GM12878 (cell line): ENCODE measurements around the gene FYTTD1. TPM values are rescaled to one million over a fixed set of nuclear protein-coding genes. Genes with fewer than 3 reads are reported as not detected.

Experiments used
- ATAC-seq: fragments of 200-7000 bp; cut with Tn5 transposase; 3 replicates; pipeline ENCODE4 v1.9.1; 2020; ENCODE audit warnings: mild to moderate bottlenecking, moderate library complexity
- Bru-seq: library from RNA; stranded (reverse); fragments of 400-500 nt; gene quantifications from one replicate; lab custom pipeline; 2021; lab: Mats Ljungman, UMichigan
- BruChase-seq, 2 experiments: library from RNA; stranded (reverse); fragments of 400-500 nt; gene quantifications; one replicate each; lab custom pipeline; 2021; lab: Mats Ljungman, UMichigan
- BruUV-seq: library from RNA; stranded (reverse); fragments of 400-500 nt; replicated peaks from 2 replicates; lab custom pipeline; 2021; lab: Mats Ljungman, UMichigan
- CTCF ChIA-PET: fragments of 300-600 bp; sonication (Branson Sonifier 250); formaldehyde crosslinking; extraction: SDS; loops from one replicate; lab custom pipeline; 2021; ENCODE audit warnings: inconsistent platforms; lab: Yijun Ruan, JAX
- POLR2A ChIA-PET: fragments of 350-600 bp; formaldehyde crosslinking; extraction: SDS; loops from one replicate; lab custom pipeline; 2021; ENCODE audit warnings: inconsistent platforms; lab: Charles Lee
- RAD21 ChIA-PET: fragments of 300-600 bp; sonication (Branson Sonifier 250); formaldehyde crosslinking; loops from one replicate; lab custom pipeline; 2023; ENCODE audit warnings: antibody characterized with exemption; ENCODE audit not compliant: unreplicated experiment; lab: Charles Lee
- SMC1A ChIA-PET: fragments of 300-600 bp; sonication (Branson Sonifier 250); formaldehyde crosslinking; loops from one replicate; lab custom pipeline; 2023; ENCODE audit not compliant: unreplicated experiment, uncharacterized antibody; lab: Charles Lee
- DNase-seq: peaks from one replicate; pipeline ENCODE4 v3.0.0-alpha.2; 2011; ENCODE audit warnings: low read depth, low spot score
- FAIRE-seq: peaks from 3 replicates; lab custom pipeline; 2011; peaks lifted over from hg19 to GRCh38; lab: Jason Lieb, UNC
- H2AFZ ChIP-seq: 2 replicates; pipeline ENCODE4 v1.6.0; 2011; ENCODE audit warnings: low read depth, low read length, control low read depth; ENCODE audit not compliant: control insufficient read depth
- H3K27ac ChIP-seq: 2 replicates; pipeline ENCODE4 v1.5.1; 2011; ENCODE audit warnings: control low read depth; ENCODE audit not compliant: control insufficient read depth, insufficient read depth
- H3K27me3 ChIP-seq, 2 experiments: replicated peaks in 1 of 2; 2 replicates each; pipeline versions ENCODE4 v1.6.0 to v1.6.1; 2011; ENCODE audit warnings: low read length in 1 of 2; ENCODE audit not compliant: control insufficient read depth in 2 of 2, insufficient read depth in 2 of 2
- H3K36me3 ChIP-seq, 2 experiments: 2 replicates each; pipeline ENCODE4 v1.5.1; 2011; ENCODE audit warnings: low read length in 1 of 2; ENCODE audit not compliant: control insufficient read depth in 2 of 2, insufficient read depth in 2 of 2
- H3K4me1 ChIP-seq: 2 replicates; pipeline ENCODE4 v1.6.1; 2011; ENCODE audit warnings: mild to moderate bottlenecking, low read length, moderate library complexity, mixed read lengths; ENCODE audit not compliant: control insufficient read depth, insufficient read depth
- H3K4me2 ChIP-seq: 2 replicates; pipeline ENCODE4 v1.6.0; 2011; ENCODE audit warnings: control low read depth; ENCODE audit not compliant: control insufficient read depth, insufficient read depth
- H3K4me3 ChIP-seq: fragments of 200-600 bp; sonication (generic); 2 replicates; pipeline ENCODE4 v1.5.1; 2016
- H3K79me2 ChIP-seq: 2 replicates; pipeline ENCODE4 v1.6.0; 2011; ENCODE audit warnings: low read length; ENCODE audit not compliant: control insufficient read depth, insufficient read depth
- H3K9ac ChIP-seq: 2 replicates; pipeline ENCODE4 v1.8.0; 2011; ENCODE audit warnings: low read length, control low read depth, mixed read lengths; ENCODE audit not compliant: control insufficient read depth, insufficient read depth
- H3K9me3 ChIP-seq: replicated peaks from 3 replicates; pipeline ENCODE4 v1.5.1; 2011; ENCODE audit warnings: mild to moderate bottlenecking, low read length; ENCODE audit not compliant: control insufficient read depth, insufficient read depth
- H4K20me1 ChIP-seq: 2 replicates; pipeline ENCODE4 v1.6.0; 2011; ENCODE audit not compliant: control insufficient read depth, insufficient read depth
- ASH2L ChIP-seq: fragments of 300-600, 200-600 bp; sonication (generic); IDR thresholded peaks from 2 replicates; pipeline ENCODE4 v1.6.1; 2017; ENCODE audit warnings: low read depth, mild to moderate bottlenecking, borderline replicate concordance
- BRCA1 ChIP-seq: IDR thresholded peaks from 2 replicates; pipeline ENCODE4 v1.6.1; 2011; ENCODE audit warnings: low read depth, low read length, improper control_type of control experiment
- CBFB ChIP-seq: IDR thresholded peaks from 2 replicates; pipeline ENCODE4 v1.6.1; 2016; ENCODE audit warnings: antibody characterized with exemption, low read depth
- CHD2 ChIP-seq: IDR thresholded peaks from 2 replicates; pipeline ENCODE4 v1.6.1; 2011; ENCODE audit warnings: low read depth, low read length, improper control_type of control experiment, borderline replicate concordance
- CREM ChIP-seq: IDR thresholded peaks from 2 replicates; pipeline ENCODE4 v1.6.1; 2014; ENCODE audit warnings: antibody characterized with exemption, low read depth
- DPF2 ChIP-seq: fragments of 450-650 bp; IDR thresholded peaks from 2 replicates; pipeline ENCODE4 v1.6.1; 2017; ENCODE audit warnings: mild to moderate bottlenecking
- EGR1 ChIP-seq, 2 experiments: IDR thresholded peaks; 1 replicate in 1 of 2; 2 replicates in 1 of 2; pipeline ENCODE4 v1.6.1; 2011 to 2012; ENCODE audit warnings: low read depth in 2 of 2, low read length in 2 of 2, borderline replicate concordance in 1 of 2, mild to moderate bottlenecking in 1 of 2, moderate library complexity in 1 of 2
- LARP7 ChIP-seq: fragments of 450-650 bp; IDR thresholded peaks from 2 replicates; pipeline ENCODE4 v1.6.1; 2017; ENCODE audit warnings: mild to moderate bottlenecking
- RAD21 ChIP-seq: IDR thresholded peaks from 2 replicates; pipeline ENCODE4 v1.6.1; 2011; ENCODE audit warnings: mild to moderate bottlenecking, low read depth, low read length, moderate library complexity; ENCODE audit not compliant: insufficient read depth
- RELB ChIP-seq: fragments of 450-650 bp; IDR thresholded peaks from 2 replicates; pipeline ENCODE4 v1.6.1; 2017; ENCODE audit warnings: low read depth, mild to moderate bottlenecking, moderate library complexity
- REST ChIP-seq: IDR thresholded peaks from 2 replicates; pipeline ENCODE4 v1.6.1; 2012; ENCODE audit warnings: mild to moderate bottlenecking, low read depth, low read length
- ZNF217 ChIP-seq: fragments of 450-650 bp; IDR thresholded peaks from 2 replicates; pipeline ENCODE4 v1.6.1; 2017; ENCODE audit warnings: antibody characterized with exemption, mild to moderate bottlenecking
- WGBS: methylation state at CpG from one replicate; pipeline ENCODE4 v1.1.6; 2016; ENCODE audit warnings: low lambda C conversion rate; ENCODE audit not compliant: insufficient replicate concordance, insufficient coverage; ENCODE audit errors: missing lambda C conversion rate; 5-methylcytosine and 5-hydroxymethylcytosine counted together
- in situ Hi-C: fragments of 300-500 bp; cut with MboI; formaldehyde crosslinking; loops from 9 replicates; pipeline ENCODE4 v1.14.3; 2018; ENCODE audit warnings: mixed read lengths
- intact Hi-C: fragments of 100-400 bp; cut with micrococcal nuclease; formaldehyde crosslinking; loops from one replicate; pipeline ENCODE4 v1.14.2; 2022; ENCODE audit not compliant: unreplicated experiment
- long read RNA-seq, 2 experiments: library from polyadenylated mRNA; unstranded; transcript quantifications; one replicate each; pipeline ENCODE4 v2.0.0, GENCODE V29; 2019 to 2020
- polyA minus RNA-seq, 3 experiments: library from RNA; depleted of rRNA, polyadenylated mRNA; stranded (reverse); fragments of >200 nt; gene quantifications; 2 replicates each; pipeline ENCODE4 v1.2.3, GENCODE V29; 2011
- polyA plus RNA-seq, 11 experiments: library from polyadenylated mRNA; depleted of rRNA in 4 of 11; unstranded in 6 of 11; stranded (reverse) in 5 of 11; fragments of >200 nt; fragmentation: Nextera tagmentation in 4 of 11; fragmentation: Illumina TruSeq in 1 of 11; extraction: Ambion mirVana in 4 of 11; extraction: Trizol in 1 of 11; gene quantifications; 1 replicate in 1 of 11; 2 replicates in 10 of 11; pipeline versions ENCODE4 v1.2.1 to v1.2.3, GENCODE V29; 2011 to 2016; ENCODE audit warnings: inconsistent platforms in 2 of 11, missing spikeins in 2 of 11, low read depth in 1 of 11
- total RNA-seq, 4 experiments: library from RNA; depleted of rRNA in 3 of 4; stranded (reverse); fragments of >200 nt in 3 of 4; fragmentation: Illumina TruSeq in 1 of 4; extraction: Trizol in 1 of 4; gene quantifications; 2 replicates each; pipeline versions ENCODE4 v1.2.1 to v1.2.3, GENCODE V29; 2013 to 2021

The FYTTD1 gene
- 25.4 and 27.5 TPM in 2 replicates for total RNA-seq (2013; cell fraction: nucleolus; rRNA removed)
- total RNA-seq (2014; rRNA removed) = 48.3 and 63.8 TPM in 2 replicates
- total RNA-seq (2014; rRNA removed; fragmentation: Illumina TruSeq; extraction: Trizol) = 61.5 and 64.6 TPM in 2 replicates
- total RNA-seq (2021) = 64.6 and 71.3 TPM in 2 replicates
- 15.6 TPM for polyA plus RNA-seq (2011; ENCODE audit: low read depth)
- 43.2 and 76.1 TPM in 2 replicates for polyA plus RNA-seq (2011; rRNA removed)
- polyA plus RNA-seq (2011; cell fraction: cytosol; rRNA removed) = 10.8 and 19.8 TPM in 2 replicates
- 10.2 and 11.0 TPM in 2 replicates for polyA plus RNA-seq (2011; cell fraction: nucleus; rRNA removed)
- polyA plus RNA-seq (2012) = 26.0 and 32.2 TPM in 2 replicates
- polyA plus RNA-seq (2014; fragmentation: Illumina TruSeq; extraction: Trizol) = 82.3 and 101 TPM in 2 replicates
- polyA plus RNA-seq (2014; fragmentation: Nextera tagmentation; extraction: Ambion mirVana) = 10 to 100 TPM; 25.5 to 35.5 TPM
- 54.2 and 65.6 TPM in 2 replicates for polyA plus RNA-seq (2014; rRNA removed)
- polyA plus RNA-seq (2016; fragmentation: Nextera tagmentation; extraction: Ambion mirVana) = 100 to 1,000 TPM in 1 of 2 experiments, 10 to 100 TPM in 1; 98.9 to 101 TPM
- 22.0 and 35.8 TPM in 2 replicates for polyA minus RNA-seq (2011; rRNA and poly(A)+ RNA removed)
- 15.8 and 20.3 TPM in 2 replicates for polyA minus RNA-seq (2011; cell fraction: cytosol; rRNA and poly(A)+ RNA removed)
- polyA minus RNA-seq (2011; cell fraction: nucleus; rRNA and poly(A)+ RNA removed) = 4.0 and 7.4 TPM in 2 replicates
- percentile 93 among the genes with signal in this experiment for Bru-seq, nascent RNA
- percentile 97 among the genes with signal in this experiment for BruChase-seq, experiment 1, labeled RNA remaining after a 6-hour chase
- BruChase-seq, experiment 2, labeled RNA remaining after a 2-hour chase = percentile 96 among the genes with signal in this experiment
- long read RNA-seq, experiment 1, full-length matches to known transcripts = 38 of 44 reads
- long read RNA-seq, experiment 1, partial matches to known transcripts = 2 of 44 reads
- long read RNA-seq, experiment 1, other reads (novel, unspliced or antisense) = 4 of 44 reads
- long read RNA-seq, experiment 2, full-length matches to known transcripts = 154 of 270 reads
- long read RNA-seq, experiment 2, partial matches to known transcripts = 97 of 270 reads
- long read RNA-seq, experiment 2, other reads (novel, unspliced or antisense) = 19 of 270 reads

DNA sequence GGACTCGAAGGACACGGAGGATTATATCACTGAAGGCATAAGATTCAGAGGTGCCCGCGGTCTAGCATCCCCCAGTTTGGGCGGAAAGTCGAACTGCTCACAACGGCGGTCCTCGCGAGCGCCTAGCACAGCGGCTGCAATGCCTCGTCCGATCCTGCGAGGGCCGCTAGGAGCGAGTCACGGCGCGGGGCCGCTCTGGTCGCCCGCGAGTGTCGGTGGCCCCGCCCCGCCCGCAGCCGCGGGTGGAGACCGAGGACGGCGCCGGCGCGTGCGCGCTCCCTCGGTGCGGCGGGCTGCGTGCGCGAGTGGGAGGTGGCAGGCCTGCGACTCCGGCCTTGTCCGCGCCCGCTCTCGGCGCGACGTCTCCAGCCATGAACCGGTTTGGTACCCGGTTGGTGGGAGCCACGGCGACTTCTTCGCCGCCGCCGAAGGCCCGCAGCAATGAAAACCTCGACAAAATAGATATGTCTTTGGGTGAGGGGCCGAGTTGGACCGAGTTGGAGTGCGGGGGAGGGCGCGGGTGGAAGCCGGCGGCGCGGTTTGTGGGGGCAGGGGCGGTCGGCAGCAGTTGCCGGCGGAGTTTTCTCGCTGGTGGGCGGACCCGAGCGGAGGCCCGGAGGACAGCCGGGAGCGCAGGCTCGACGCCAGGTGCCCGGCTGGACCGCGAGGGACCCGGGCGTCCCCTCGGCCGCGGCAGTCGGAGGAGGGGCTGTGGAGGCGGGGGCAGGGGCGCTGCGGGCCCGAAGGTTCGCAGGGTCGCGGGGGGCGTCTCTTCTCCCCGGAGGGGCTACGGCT is at the start of gene FYTTD1:
FYTTD1 (plus strand) TSS at position 283 of the 795 bp plus-strand sequence; CDS start at position 372, 89 bp downstream.
- intact Hi-C loops (loop anchor here (1.0 to 5.0 kb wide), 4 partner anchors 12 to 53 kb away; partner anchors contain the start of gene LRCH3), in situ Hi-C loops (no loop called here)
- H3K9me3 ChIP-seq = no peaks in the 10 kb centered on the region
- under 1% methylated on average over 91 of the region's 104 CpGs for WGBS
- BruUV-seq = no TSS peak
- H3K27me3 ChIP-seq = no peaks in the 10 kb centered on the region
- no peaks in the 10 kb centered on the region for H3K36me3 ChIP-seq
- H4K20me1 ChIP-seq = peaks cover 3% of the 10 kb centered on the region
- no peak for DNase-seq
- SMC1A ChIA-PET = interaction anchor here (0.8 to 2.4 kb wide), 15 partner anchors 12 to 53 kb away, joined by 3 to 15 read pairs (median 5); partner anchors contain the start of genes LRCH3 and RUBCN
- POLR2A ChIA-PET = interaction anchor here (0.6 to 2.0 kb wide), 12 partner anchors 11 to 152 kb away, joined by 3 to 10 read pairs (median 4); partner anchors contain the start of gene RUBCN
- H3K9ac ChIP-seq = peak within 1 kb of the TSS; percentile 94
- peaks cover 55% of the 10 kb centered on the region for H3K79me2 ChIP-seq
- peak within 1 kb of the TSS; percentile 84 for H3K27ac ChIP-seq
- RAD21 ChIA-PET = interaction anchor here (0.8 to 2.2 kb wide), 12 partner anchors 13 to 151 kb away, joined by 3 to 14 read pairs (median 3); partner anchors contain the start of gene RUBCN
- peak; percentile 18 for FAIRE-seq
- ATAC-seq = peak; percentile 87
- H3K4me2 ChIP-seq = peak within 1 kb of the TSS; percentile 99
- H2AFZ ChIP-seq = peak within 1 kb of the TSS; percentile 93
- H3K4me3 ChIP-seq = peak within 1 kb of the TSS; percentile 82
- H3K4me1 ChIP-seq = peaks cover 19% of the 10 kb centered on the region
- CTCF ChIA-PET = interaction anchor here (0.9 to 1.7 kb wide), 15 partner anchors 9 to 52 kb away, joined by 3 to 11 read pairs (median 3); partner anchors contain the start of gene LRCH3
- peak; percentile 58 for TF ChIP-seq CBFB
- TF ChIP-seq DPF2 = peak; percentile 70
- TF ChIP-seq BRCA1 = no peak
- TF ChIP-seq CREM = no peak; the same call in 1 of the 2 replicates
- peak; percentile 65 to 82 for TF ChIP-seq EGR1 (IDR thresholded peaks at IDR 0.05; ENCODE audit: borderline replicate concordance in 1 of 2, low read depth in 2 of 2, low read length in 2 of 2)
- 0 out of 2 replicates have a peak, but pooled peaks have one; percentile 60 for TF ChIP-seq ZNF217
- TF ChIP-seq ASH2L = peak; percentile 79; the same call in 1 of the 2 replicates
- TF ChIP-seq CHD2 = peak; percentile 45; the same call in 1 of the 2 replicates
- TF ChIP-seq RAD21 = peak; percentile 49
- peak; percentile 83; the same call in 1 of the 2 replicates for TF ChIP-seq LARP7
- 0 out of 2 replicates have a peak, but pooled peaks have one; percentile 39 for TF ChIP-seq RELB
- peak; percentile 31; the same call in 1 of the 2 replicates for TF ChIP-seq REST
